H1 (cell line): ENCODE results near the gene SOS1. TPM values are rescaled to one million over a fixed set of nuclear protein-coding genes. Genes with fewer than 3 reads are reported as not detected.

Experiments
- CTCF ChIA-PET: fragments of 300-600 bp; sonication (Branson Sonifier 250); formaldehyde crosslinking; loops from one replicate; lab custom pipeline; 2021; ENCODE audit not compliant: partially characterized antibody; lab: Charles Lee
- POLR2A ChIA-PET: fragments of 300-600 bp; sonication (Branson Sonifier 250); formaldehyde crosslinking; loops from one replicate; lab custom pipeline; 2021; ENCODE audit warnings: inconsistent platforms; ENCODE audit not compliant: partially characterized antibody; lab: Charles Lee
- DNase-seq, 2 experiments: peaks; one replicate each; pipeline versions ENCODE4 v3.0.0 to v3.0.0-alpha.2; 2010 to 2022; ENCODE audit warnings: low spot score in 2 of 2, low read depth in 1 of 2, mixed read lengths in 1 of 2
- FAIRE-seq: peaks from 2 replicates; lab custom pipeline; 2011; peaks lifted over from hg19 to GRCh38; lab: Jason Lieb, UNC
- H2AFZ ChIP-seq: 2 replicates; pipeline ENCODE4 v1.8.1; 2012; ENCODE audit warnings: low read length, inconsistent platforms
- H2AK5ac ChIP-seq: 2 replicates; pipeline ENCODE4 v1.6.1; 2013; ENCODE audit warnings: low read depth, low read length
- H2BK120ac ChIP-seq: replicated peaks from 2 replicates; pipeline ENCODE3; 2013; ENCODE audit warnings: low read depth, low read length, inconsistent platforms
- H2BK12ac ChIP-seq: 2 replicates; pipeline ENCODE4 v1.6.1; 2013; ENCODE audit warnings: low read depth, low read length
- H2BK15ac ChIP-seq: 2 replicates; pipeline ENCODE4 v1.6.1; 2013; ENCODE audit warnings: low read length
- H2BK20ac ChIP-seq: 2 replicates; pipeline ENCODE4 v1.6.1; 2013; ENCODE audit warnings: low read length
- H2BK5ac ChIP-seq: 2 replicates; pipeline ENCODE4 v1.6.1; 2013; ENCODE audit warnings: low read depth, low read length
- H3K14ac ChIP-seq: 2 replicates; pipeline ENCODE4 v1.6.1; 2013; ENCODE audit warnings: inconsistent platforms; ENCODE audit not compliant: insufficient read length
- H3K18ac ChIP-seq: 2 replicates; pipeline ENCODE4 v1.6.1; 2013; ENCODE audit warnings: low read length; ENCODE audit errors: extremely low read depth
- H3K23ac ChIP-seq: 2 replicates; pipeline ENCODE4 v1.6.1; 2013; ENCODE audit warnings: inconsistent platforms; ENCODE audit not compliant: insufficient read length
- H3K23me2 ChIP-seq: 2 replicates; pipeline ENCODE4 v1.6.1; 2013; ENCODE audit warnings: low read depth, low read length
- H3K27ac ChIP-seq: 2 replicates; pipeline ENCODE4 v1.6.1; 2011; ENCODE audit warnings: low read depth, low read length, inconsistent platforms
- H3K27me3 ChIP-seq, 4 experiments: replicated peaks in 1 of 4; 1 replicate in 1 of 4; 2 replicates in 3 of 4; pipeline versions ENCODE4 v1.6.1 to v1.8.1; 2011 to 2013; ENCODE audit warnings: low read length in 3 of 4, mild to moderate bottlenecking in 3 of 4, inconsistent platforms in 2 of 4, mixed read lengths in 2 of 4, moderate library complexity in 1 of 4; ENCODE audit not compliant: control insufficient read depth in 3 of 4, insufficient read depth in 3 of 4; ENCODE audit errors: extremely low read depth in 1 of 4
- H3K36me3 ChIP-seq, 4 experiments: 2 replicates each; pipeline versions ENCODE4 v1.6.1 to v1.8.1; 2011 to 2013; ENCODE audit warnings: mild to moderate bottlenecking in 4 of 4, low read length in 3 of 4, moderate library complexity in 2 of 4, control low read depth in 1 of 4, inconsistent platforms in 1 of 4; ENCODE audit not compliant: insufficient read depth in 4 of 4, control insufficient read depth in 2 of 4
- H3K4ac ChIP-seq: replicated peaks from 2 replicates; pipeline ENCODE3; 2013; ENCODE audit warnings: low read length, low read depth, mixed read lengths, inconsistent platforms; ENCODE audit not compliant: insufficient read length
- H3K4me1 ChIP-seq, 4 experiments: replicated peaks in 1 of 4; 1 replicate in 1 of 4; 2 replicates in 3 of 4; pipeline versions ENCODE4 v1.6.1 to v1.8.1; 2011 to 2013; ENCODE audit warnings: low read length in 3 of 4, inconsistent platforms in 2 of 4, mixed read lengths in 1 of 4; ENCODE audit not compliant: insufficient read depth in 4 of 4, control insufficient read depth in 3 of 4
- H3K4me2 ChIP-seq, 2 experiments: 2 replicates each; pipeline versions ENCODE4 v1.6.1 to v1.8.1; 2011 to 2013; ENCODE audit warnings: low read depth in 2 of 2, low read length in 2 of 2, control low read depth in 1 of 2, inconsistent platforms in 1 of 2, mild to moderate bottlenecking in 1 of 2; ENCODE audit not compliant: insufficient read depth in 1 of 2
- H3K4me3 ChIP-seq, 4 experiments: fragments of 200-600, 300-600 bp in 1 of 4; sonication (generic), shearing (Covaris generic), sonication (Bioruptor Twin) in 1 of 4; 2 replicates each; pipeline versions ENCODE4 v1.5.1 to v1.8.1; 2011 to 2016; ENCODE audit warnings: low read length in 4 of 4, low read depth in 3 of 4, control low read depth in 2 of 4, inconsistent platforms in 2 of 4, mild to moderate bottlenecking in 2 of 4, mixed read lengths in 1 of 4, moderate library complexity in 1 of 4; ENCODE audit not compliant: insufficient read depth in 2 of 4; ENCODE audit errors: extremely low read depth in 1 of 4
- H3K56ac ChIP-seq: replicated peaks from 2 replicates; pipeline ENCODE3; 2013; ENCODE audit warnings: low read depth, mild to moderate bottlenecking, mixed read lengths, low read length, inconsistent platforms; ENCODE audit not compliant: insufficient read length
- H3K79me1 ChIP-seq: 2 replicates; pipeline ENCODE4 v1.6.1; 2013; ENCODE audit warnings: low read depth, low read length, control low read depth
- H3K79me2 ChIP-seq, 2 experiments: 2 replicates each; pipeline versions ENCODE4 v1.6.1 to v1.8.1; 2012 to 2013; ENCODE audit warnings: low read length in 2 of 2, mild to moderate bottlenecking in 2 of 2, inconsistent platforms in 1 of 2; ENCODE audit not compliant: insufficient read depth in 2 of 2, control insufficient read depth in 1 of 2
- H3K9ac ChIP-seq, 4 experiments: replicated peaks in 1 of 4; 1 replicate in 1 of 4; 2 replicates in 3 of 4; pipeline versions ENCODE4 v1.6.1 to v1.8.1; 2011 to 2013; ENCODE audit warnings: low read depth in 3 of 4, low read length in 3 of 4, control low read depth in 2 of 4, mild to moderate bottlenecking in 2 of 4, moderate library complexity in 2 of 4, inconsistent platforms in 1 of 4; ENCODE audit errors: extremely low read depth in 1 of 4
- H3K9me3 ChIP-seq, 2 experiments: 2 replicates each; pipeline versions ENCODE4 v1.6.1 to v1.8.1; 2012 to 2013; ENCODE audit warnings: mild to moderate bottlenecking in 2 of 2, moderate library complexity in 2 of 2, control low read depth in 1 of 2, inconsistent platforms in 1 of 2, low read depth in 1 of 2, low read length in 1 of 2, mixed read lengths in 1 of 2; ENCODE audit not compliant: insufficient read depth in 2 of 2
- H4K20me1 ChIP-seq, 2 experiments: replicated peaks in 1 of 2; 2 replicates each; pipeline versions ENCODE3 to v1.8.1; 2011 to 2013; ENCODE audit warnings: inconsistent platforms in 2 of 2, low read length in 2 of 2, mild to moderate bottlenecking in 1 of 2; ENCODE audit not compliant: insufficient read depth in 2 of 2, control insufficient read depth in 1 of 2
- H4K5ac ChIP-seq: 2 replicates; pipeline ENCODE4 v1.6.1; 2013; ENCODE audit warnings: low read length, low read depth, mixed read lengths, inconsistent platforms; ENCODE audit not compliant: insufficient read length
- H4K8ac ChIP-seq: 2 replicates; pipeline ENCODE4 v1.8.0; 2013; ENCODE audit warnings: mild to moderate bottlenecking, moderate library complexity, low read length, inconsistent platforms; ENCODE audit not compliant: insufficient read depth; ENCODE audit errors: extremely low read depth
- H4K91ac ChIP-seq: replicated peaks from 2 replicates; pipeline ENCODE3; 2013; ENCODE audit warnings: low read length, mixed read lengths, inconsistent platforms; ENCODE audit not compliant: insufficient read length
- CBX8 ChIP-seq: fragments of 300-800, 300-1000 bp; sonication (generic); IDR thresholded peaks from 2 replicates; pipeline ENCODE4 v1.7.1; 2016; ENCODE audit warnings: low read depth, low read length, borderline replicate concordance
- CHD1 ChIP-seq: IDR thresholded peaks from 2 replicates; pipeline ENCODE4 v1.6.1; 2012; ENCODE audit warnings: low read depth, low read length, improper control_type of control experiment
- E2F6 ChIP-seq: IDR thresholded peaks from 2 replicates; pipeline ENCODE4 v1.6.1; 2012; ENCODE audit warnings: inconsistent platforms
- EP300 ChIP-seq, 2 experiments: IDR thresholded peaks; 1 replicate in 1 of 2; 2 replicates in 1 of 2; pipeline ENCODE4 v1.6.1; 2011 to 2012; ENCODE audit warnings: low read depth in 2 of 2, low read length in 2 of 2, mild to moderate bottlenecking in 2 of 2, borderline replicate concordance in 1 of 2, inconsistent platforms in 1 of 2, moderate library complexity in 1 of 2
- EZH2 ChIP-seq: fragments of 200-600 bp; sonication (generic); IDR thresholded peaks from 2 replicates; pipeline ENCODE4 v1.7.1; 2012; ENCODE audit warnings: low read depth, mild to moderate bottlenecking, moderate library complexity, low read length, inconsistent platforms; ENCODE audit not compliant: severe bottlenecking
- POLR2AphosphoS5 ChIP-seq: IDR thresholded peaks from 2 replicates; pipeline ENCODE4 v1.6.1; 2011; ENCODE audit warnings: low read depth, low read length
- RFX5 ChIP-seq: IDR thresholded peaks from 2 replicates; pipeline ENCODE4 v1.6.1; 2011; ENCODE audit warnings: low read depth, low read length, improper control_type of control experiment, borderline replicate concordance
- RNF2 ChIP-seq: fragments of 200-900, 300-1000 bp; sonication (generic); IDR thresholded peaks from 2 replicates; pipeline ENCODE4 v1.7.1; 2016; ENCODE audit warnings: borderline replicate concordance, low read depth, mild to moderate bottlenecking, antibody characterized with exemption, low read length; ENCODE audit not compliant: poor library complexity, severe bottlenecking; ENCODE audit errors: missing control alignments
- SP2 ChIP-seq: IDR thresholded peaks from 2 replicates; pipeline ENCODE4 v1.6.1; 2012; ENCODE audit warnings: mild to moderate bottlenecking, low read length, inconsistent platforms
- SUZ12 ChIP-seq: fragments of 200-600 bp; sonication (generic); IDR thresholded peaks from 2 replicates; pipeline ENCODE4 v1.6.1; 2012; ENCODE audit warnings: mild to moderate bottlenecking, inconsistent platforms, low read length, moderate library complexity, mixed read lengths
- TBP ChIP-seq: IDR thresholded peaks from 2 replicates; pipeline ENCODE4 v1.6.1; 2011; ENCODE audit warnings: low read depth, low read length, improper control_type of control experiment
- TCF12 ChIP-seq: IDR thresholded peaks from 2 replicates; pipeline ENCODE4 v1.6.1; 2011; ENCODE audit warnings: low read depth, mild to moderate bottlenecking, low read length
- TEAD4 ChIP-seq: IDR thresholded peaks from 2 replicates; pipeline ENCODE4 v1.6.1; 2012; ENCODE audit warnings: low read depth, low read length, inconsistent platforms, mixed read lengths
- whole genome bisulfite sequencing, 2 experiments: shearing (Covaris generic) in 1 of 2; methylation state at CpG; one replicate each; pipeline versions ENCODE4 v1.1.6 to v1.1.7; 2013 to 2015; ENCODE audit warnings: low lambda C conversion rate in 2 of 2, mixed read lengths in 2 of 2, inconsistent platforms in 1 of 2, low coverage in 1 of 2, missing lambda C conversion rate in 1 of 2; ENCODE audit not compliant: insufficient replicate concordance in 2 of 2, insufficient coverage in 1 of 2, insufficient read length in 1 of 2; ENCODE audit errors: extremely low coverage in 1 of 2, missing lambda C conversion rate in 1 of 2; 5-methylcytosine and 5-hydroxymethylcytosine counted together
- polyA plus RNA-seq, 7 experiments: library from polyadenylated mRNA; depleted of rRNA in 3 of 7; stranded (reverse) in 5 of 7; unstranded in 2 of 7; fragments of >200 nt in 5 of 7; fragments of 200-250 nt in 2 of 7; gene quantifications; 1 replicate in 5 of 7; 2 replicates in 1 of 7; 4 replicates in 1 of 7; pipeline versions ENCODE4 v1.2.1 to v1.2.3, GENCODE V29; 2011 to 2013; ENCODE audit warnings: missing spikeins in 2 of 7, mixed read lengths in 2 of 7
- total RNA-seq: library from RNA; stranded (reverse); fragmentation: NEBNext Ultra II Directional; extraction: Animal tissue kit (Norgen Biotek cat#: 25700); gene quantifications from 2 replicates; pipeline ENCODE4 v1.2.1, GENCODE V29; 2021

The SOS1 gene
- total and polyA plus RNA-seq, 2 of the 8 experiments (the other 6 are each of a cell fraction or from before 2014, with no cell fraction given) = 25.7 to 27.0 TPM

- ChIA-PET POLR2A (no interaction called here), CTCF (interaction anchor here (0.9 to 1.4 kb wide), 2 partner anchors 68 to 94 kb away, joined by 3 to 5 read pairs; no protein-coding TSS in a partner anchor)
- Histone ChIP-seq H3K27me3 (no peaks in the 10 kb centered on the region), H2BK15ac (no peak overlapping the region), H3K14ac (no peak overlapping the region), H3K36me3 (no peaks in the 10 kb centered on the region), H4K20me1 (no peaks in the 10 kb centered on the region), H3K4me3 (no peak overlapping the region), H3K23ac (no peak overlapping the region), H4K8ac (no peak overlapping the region), H2BK12ac (no peak overlapping the region), H3K4ac (no peak overlapping the region), H3K56ac (no peak overlapping the region), H3K9ac (no peak overlapping the region), H2BK5ac (no peak overlapping the region), H3K9me3 (no peaks in the 10 kb centered on the region), H4K91ac (no peak overlapping the region), H3K4me1 (no peaks in the 10 kb centered on the region), H3K27ac (no peak overlapping the region), H3K79me2 (no peaks in the 10 kb centered on the region), H3K18ac (no peak overlapping the region), H2AK5ac (no peak overlapping the region), H3K4me2 (no peak overlapping the region), H2BK20ac (no peak overlapping the region), H2AFZ (peak overlapping the region; percentile 17; the same call in 1 of the 2 replicates), H3K79me1 (no peaks in the 10 kb centered on the region), H2BK120ac (no peak overlapping the region), H3K23me2 (no peaks in the 10 kb centered on the region), H4K5ac (no peak overlapping the region)
- DNase-seq = no peak
- FAIRE-seq = no peak
- 79% methylated on average over 5 of the region's 5 CpGs; no CpG with 5 or more reads in 1 of the 2 experiments for WGBS, 2 experiments
- TF ChIP-seq SP2 (no peak), POLR2AphosphoS5 (no peak), SUZ12 (no peak), RNF2 (no peak), TCF12 (no peak), CBX8 (no peak), TEAD4 (no peak), RFX5 (no peak), TBP (no peak), EZH2 (no peak), CHD1 (no peak), EP300 (IDR thresholded peaks at IDR 0.05; ENCODE audit: borderline replicate concordance in 1 of 2, low read depth in 2 of 2, low read length in 2 of 2) (no peak), E2F6 (no peak)
These were observed 14.9 kb upstream of the SOS1 start for GRCh38 chr2:39135690-39136259.
